Measurements from ENCODE around the gene TMUB2.

Gene TMUB2

DNA sequence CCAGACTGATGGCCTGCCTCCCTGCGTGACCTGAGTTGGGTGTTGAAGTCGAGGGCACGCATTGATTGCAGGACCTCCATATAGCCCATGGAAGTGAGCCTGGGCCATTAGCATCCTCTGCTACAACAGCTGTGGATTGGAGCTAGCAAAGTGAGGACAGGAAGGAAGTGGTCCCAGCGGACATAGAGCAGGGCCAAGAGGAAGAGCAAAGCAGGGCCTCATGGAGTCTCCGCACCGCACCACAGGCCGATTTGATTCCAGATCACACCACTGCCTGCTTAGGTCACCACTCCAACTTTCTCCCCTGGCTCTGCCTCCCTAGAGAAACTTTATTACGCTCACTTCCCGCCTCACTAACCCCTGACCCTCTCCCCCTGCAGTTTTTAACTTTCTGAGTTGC lies 43.4 kb downstream of the TMUB2 start:
- TF ChIP-seq POLR2AphosphoS5 (IDR thresholded peaks at IDR 0.05; ENCODE audit: low read depth, low read length) (no peak), FOXP2 (optimal IDR thresholded peaks at IDR 0.05; ENCODE audit: borderline replicate concordance, extremely low read depth, extremely low read length, insufficient read depth) (no peak), SIN3A (IDR thresholded peaks at IDR 0.05; ENCODE audit: borderline replicate concordance, insufficient read depth, low read length) (no peak)
- TF ChIP-seq, protein P1, sequence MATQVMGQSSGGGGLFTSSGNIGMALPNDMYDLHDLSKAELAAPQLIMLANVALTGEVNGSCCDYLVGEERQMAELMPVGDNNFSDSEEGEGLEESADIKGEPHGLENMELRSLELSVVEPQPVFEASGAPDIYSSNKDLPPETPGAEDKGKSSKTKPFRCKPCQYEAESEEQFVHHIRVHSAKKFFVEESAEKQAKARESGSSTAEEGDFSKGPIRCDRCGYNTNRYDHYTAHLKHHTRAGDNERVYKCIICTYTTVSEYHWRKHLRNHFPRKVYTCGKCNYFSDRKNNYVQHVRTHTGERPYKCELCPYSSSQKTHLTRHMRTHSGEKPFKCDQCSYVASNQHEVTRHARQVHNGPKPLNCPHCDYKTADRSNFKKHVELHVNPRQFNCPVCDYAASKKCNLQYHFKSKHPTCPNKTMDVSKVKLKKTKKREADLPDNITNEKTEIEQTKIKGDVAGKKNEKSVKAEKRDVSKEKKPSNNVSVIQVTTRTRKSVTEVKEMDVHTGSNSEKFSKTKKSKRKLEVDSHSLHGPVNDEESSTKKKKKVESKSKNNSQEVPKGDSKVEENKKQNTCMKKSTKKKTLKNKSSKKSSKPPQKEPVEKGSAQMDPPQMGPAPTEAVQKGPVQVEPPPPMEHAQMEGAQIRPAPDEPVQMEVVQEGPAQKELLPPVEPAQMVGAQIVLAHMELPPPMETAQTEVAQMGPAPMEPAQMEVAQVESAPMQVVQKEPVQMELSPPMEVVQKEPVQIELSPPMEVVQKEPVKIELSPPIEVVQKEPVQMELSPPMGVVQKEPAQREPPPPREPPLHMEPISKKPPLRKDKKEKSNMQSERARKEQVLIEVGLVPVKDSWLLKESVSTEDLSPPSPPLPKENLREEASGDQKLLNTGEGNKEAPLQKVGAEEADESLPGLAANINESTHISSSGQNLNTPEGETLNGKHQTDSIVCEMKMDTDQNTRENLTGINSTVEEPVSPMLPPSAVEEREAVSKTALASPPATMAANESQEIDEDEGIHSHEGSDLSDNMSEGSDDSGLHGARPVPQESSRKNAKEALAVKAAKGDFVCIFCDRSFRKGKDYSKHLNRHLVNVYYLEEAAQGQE (IDR thresholded peaks at IDR 0.05; ENCODE audit: insufficient read depth in 1 of 2, low read depth in 2 of 2, low read length in 2 of 2): no peak

DNA sequence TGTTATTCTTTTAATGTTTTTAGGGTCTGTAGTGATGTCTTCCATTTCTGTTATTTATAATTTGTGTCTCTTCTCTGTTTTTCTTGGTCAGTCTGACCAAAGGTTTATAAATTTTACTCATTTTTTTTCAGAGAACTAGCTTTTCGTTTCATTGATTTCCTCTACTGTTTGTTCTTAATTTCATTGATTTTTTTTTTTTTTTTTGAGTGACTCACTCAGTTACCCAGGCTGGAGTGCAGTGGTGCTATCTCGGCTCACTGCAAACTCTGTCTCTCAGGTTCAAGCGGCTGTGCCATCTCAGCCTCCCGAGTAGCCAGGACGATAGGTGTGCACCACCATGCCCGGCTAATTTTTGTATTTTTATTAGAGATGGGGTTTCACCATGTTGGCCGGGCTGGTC lies 45.3 kb downstream of the TMUB2 start:
- no peak for TF ChIP-seq POLR2AphosphoS5 (IDR thresholded peaks at IDR 0.05; ENCODE audit: low read depth, low read length)
- TF ChIP-seq TAF1 (IDR thresholded peaks at IDR 0.05; ENCODE audit: borderline replicate concordance, insufficient read depth, low read length): no peak
- no peak for TF ChIP-seq FOXP2 (optimal IDR thresholded peaks at IDR 0.05; ENCODE audit: borderline replicate concordance, extremely low read depth, extremely low read length, insufficient read depth)
- TF ChIP-seq, protein P1 (IDR thresholded peaks at IDR 0.05; ENCODE audit: insufficient read depth in 1 of 2, low read depth in 2 of 2, low read length in 2 of 2): no peak
- TF ChIP-seq SIN3A (IDR thresholded peaks at IDR 0.05; ENCODE audit: borderline replicate concordance, insufficient read depth, low read length): no peak

DNA sequence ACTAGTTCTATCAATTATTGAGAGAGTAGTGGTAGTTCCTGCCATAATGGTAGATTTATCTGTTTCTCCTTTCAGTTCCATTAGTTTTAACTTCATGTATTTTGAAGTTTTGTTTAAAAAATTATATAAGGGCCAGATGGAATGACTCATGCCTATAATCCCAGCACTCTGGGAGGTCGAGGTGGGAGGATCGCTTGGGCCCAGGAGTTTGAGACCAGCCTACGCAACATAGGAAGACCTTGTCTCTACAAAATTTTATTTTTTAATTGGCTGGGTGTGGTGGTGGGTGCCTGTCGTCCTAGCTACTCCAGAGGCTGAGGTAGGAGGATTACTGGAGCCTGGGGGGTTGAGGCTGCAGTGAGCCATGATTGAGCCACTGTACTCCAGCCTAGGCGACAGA lies 46.8 kb downstream of the TMUB2 start:
- TF ChIP-seq, protein P1 (IDR thresholded peaks at IDR 0.05; ENCODE audit: insufficient read depth in 1 of 2, low read depth in 2 of 2, low read length in 2 of 2): no peak
- TF ChIP-seq FOXP2 (optimal IDR thresholded peaks at IDR 0.05; ENCODE audit: borderline replicate concordance, extremely low read depth, extremely low read length, insufficient read depth) (no peak), POLR2AphosphoS5 (IDR thresholded peaks at IDR 0.05; ENCODE audit: low read depth, low read length) (no peak), SIN3A (IDR thresholded peaks at IDR 0.05; ENCODE audit: borderline replicate concordance, insufficient read depth, low read length) (no peak), TAF1 (IDR thresholded peaks at IDR 0.05; ENCODE audit: borderline replicate concordance, insufficient read depth, low read length) (no peak)

DNA sequence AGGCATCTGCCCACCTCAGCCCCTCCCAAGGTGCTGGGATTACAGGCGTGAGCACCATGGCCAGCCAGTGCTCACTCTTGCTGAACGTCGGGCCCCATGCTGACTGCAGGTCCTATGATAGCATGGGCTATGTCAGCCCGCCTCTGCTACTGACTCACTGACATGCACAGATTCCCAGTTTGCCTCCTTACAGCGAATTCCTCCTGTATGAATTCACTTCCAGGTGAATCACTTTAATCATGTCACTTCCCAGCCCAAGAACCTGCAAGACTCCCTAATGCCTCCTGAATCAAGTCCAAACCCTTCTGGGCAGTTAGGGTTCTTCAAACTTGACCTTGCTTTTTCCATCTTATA lies 48.8 kb downstream of the TMUB2 start:
- TF ChIP-seq POLR2AphosphoS5 (IDR thresholded peaks at IDR 0.05; ENCODE audit: low read depth, low read length): no peak
- TF ChIP-seq TAF1 (IDR thresholded peaks at IDR 0.05; ENCODE audit: borderline replicate concordance, insufficient read depth, low read length): no peak
- no peak for TF ChIP-seq FOXP2 (optimal IDR thresholded peaks at IDR 0.05; ENCODE audit: borderline replicate concordance, extremely low read depth, extremely low read length, insufficient read depth)
- TF ChIP-seq, protein P1 (IDR thresholded peaks at IDR 0.05; ENCODE audit: insufficient read depth in 1 of 2, low read depth in 2 of 2, low read length in 2 of 2): no peak
- no peak for TF ChIP-seq SIN3A (IDR thresholded peaks at IDR 0.05; ENCODE audit: borderline replicate concordance, insufficient read depth, low read length)

DNA sequence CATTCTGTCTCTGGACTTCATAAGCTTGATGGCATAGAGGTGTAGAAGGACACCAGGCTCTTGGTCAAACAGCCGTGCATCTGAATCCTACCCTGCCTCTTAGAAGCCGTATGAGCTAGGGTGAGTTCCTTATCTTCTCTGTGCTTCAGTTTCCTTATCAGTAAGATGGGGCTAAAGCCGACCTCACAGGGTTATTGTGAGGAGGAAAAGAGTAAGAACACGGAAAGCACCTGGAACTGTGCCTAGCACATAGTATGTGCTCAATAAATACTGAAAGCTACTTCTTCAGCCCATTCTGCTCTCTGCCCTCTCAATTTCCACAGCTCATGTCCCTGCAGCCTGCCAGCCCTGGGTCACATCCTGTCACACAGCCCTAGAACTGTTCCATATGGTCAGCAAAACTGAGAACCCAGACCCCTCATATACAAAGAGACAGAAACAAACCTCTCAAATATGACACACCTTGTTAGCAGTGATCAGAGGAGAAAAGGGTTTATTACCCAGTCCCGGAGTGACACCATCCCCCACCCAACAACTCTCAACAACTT lies 49.7 kb downstream of the TMUB2 start:
- TF ChIP-seq POLR2AphosphoS5 (IDR thresholded peaks at IDR 0.05; ENCODE audit: low read depth, low read length) (no peak), SIN3A (IDR thresholded peaks at IDR 0.05; ENCODE audit: borderline replicate concordance, insufficient read depth, low read length) (no peak), FOXP2 (optimal IDR thresholded peaks at IDR 0.05; ENCODE audit: borderline replicate concordance, extremely low read depth, extremely low read length, insufficient read depth) (no peak), TAF1 (IDR thresholded peaks at IDR 0.05; ENCODE audit: borderline replicate concordance, insufficient read depth, low read length) (no peak)
- TF ChIP-seq, protein P1 (IDR thresholded peaks at IDR 0.05; ENCODE audit: insufficient read depth in 1 of 2, low read depth in 2 of 2, low read length in 2 of 2): no peak

Measured in PFSK-1 (cell line).